IMR-90 (cell line): Measurements from ENCODE around the gene FCMR.

Experiments
- BHLHE40 ChIP-seq: fragments of 150-350 bp; IDR thresholded peaks from 2 replicates; pipeline ENCODE4 v1.6.1; 2016; ENCODE audit warnings: mild to moderate bottlenecking, low read depth, low read length
- CEBPB ChIP-seq: IDR thresholded peaks from 2 replicates; pipeline ENCODE4 v1.6.1; 2012; ENCODE audit warnings: low read depth, low read length, improper control_type of control experiment
- CHD1 ChIP-seq: IDR thresholded peaks from 2 replicates; pipeline ENCODE4 v1.6.1; 2012; ENCODE audit warnings: low read depth, low read length, improper control_type of control experiment
- CTCF ChIP-seq: conservative IDR thresholded peaks from 2 replicates; pipeline ENCODE4 v1.5.1; 2012; ENCODE audit warnings: mild to moderate bottlenecking, low read depth, low read length, improper control_type of control experiment
- ELK1 ChIP-seq: fragments of 150-350 bp; IDR thresholded peaks from 2 replicates; pipeline ENCODE4 v1.6.1; 2016; ENCODE audit warnings: low read depth, mild to moderate bottlenecking, low read length, moderate library complexity, borderline replicate concordance
- FOS ChIP-seq: fragments of 150-350 bp; IDR thresholded peaks from 2 replicates; pipeline ENCODE4 v1.6.1; 2016; ENCODE audit warnings: low read depth, low read length
- MXI1 ChIP-seq: IDR thresholded peaks from 2 replicates; pipeline ENCODE4 v1.6.1; 2012; ENCODE audit warnings: low read depth, mild to moderate bottlenecking, low read length, moderate library complexity, borderline replicate concordance
- POLR2A ChIP-seq: IDR thresholded peaks from 2 replicates; pipeline ENCODE4 v1.6.1; 2012; ENCODE audit warnings: mild to moderate bottlenecking, low read depth, low read length
- RAD21 ChIP-seq: IDR thresholded peaks from 2 replicates; pipeline ENCODE4 v1.6.1; 2012; ENCODE audit warnings: low read length, improper control_type of control experiment
- RCOR1 ChIP-seq: IDR thresholded peaks from 2 replicates; pipeline ENCODE4 v1.6.1; 2012; ENCODE audit warnings: mild to moderate bottlenecking, low read length, improper control_type of control experiment; ENCODE audit not compliant: insufficient replicate concordance
- RFX5 ChIP-seq: IDR thresholded peaks from 2 replicates; pipeline ENCODE4 v1.8.0; 2012; ENCODE audit warnings: low read depth, mild to moderate bottlenecking, low read length, moderate library complexity
- SMC3 ChIP-seq: fragments of 150-350 bp; IDR thresholded peaks from 2 replicates; pipeline ENCODE4 v1.6.1; 2016; ENCODE audit warnings: low read depth, mild to moderate bottlenecking, antibody characterized with exemption, low read length, moderate library complexity
- TF ChIP-seq, protein P1 (sequence below): fragments of 150-350 bp; IDR thresholded peaks from 2 replicates; pipeline ENCODE4 v1.6.1; 2017; ENCODE audit warnings: mild to moderate bottlenecking, antibody characterized with exemption, low read length, low read depth

- TF ChIP-seq CTCF (no peak), CEBPB (no peak), RAD21 (no peak), BHLHE40 (no peak), RFX5 (no peak), CHD1 (no peak), POLR2A (no peak), RCOR1 (no peak), MXI1 (no peak), ELK1 (no peak), FOS (no peak), SMC3 (no peak)
- TF ChIP-seq, protein P1, sequence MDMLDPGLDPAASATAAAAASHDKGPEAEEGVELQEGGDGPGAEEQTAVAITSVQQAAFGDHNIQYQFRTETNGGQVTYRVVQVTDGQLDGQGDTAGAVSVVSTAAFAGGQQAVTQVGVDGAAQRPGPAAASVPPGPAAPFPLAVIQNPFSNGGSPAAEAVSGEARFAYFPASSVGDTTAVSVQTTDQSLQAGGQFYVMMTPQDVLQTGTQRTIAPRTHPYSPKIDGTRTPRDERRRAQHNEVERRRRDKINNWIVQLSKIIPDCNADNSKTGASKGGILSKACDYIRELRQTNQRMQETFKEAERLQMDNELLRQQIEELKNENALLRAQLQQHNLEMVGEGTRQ: no peak
Measured at GRCh38 chr1:206867239-206867638, 54.5 kb downstream of the FCMR start.
